NCI-H1417 treated with DMSO at 0.1 percent for 48 hours (cell line): ENCODE data around the gene SETD9.

ENCODE experiments used
- DNase-seq: peaks from one replicate; lab custom pipeline; 2025; lab: John Stamatoyannopoulos, UW

The SETD9 gene

GRCh38 chr5:56909294-56910209, at the start of gene SETD9:
Gene SETD9 (plus strand): TSS chr5:56909596. CDS start chr5:56909646, 50 bp downstream.
- peak; percentile 71 for DNase-seq

GRCh38 chr5:56861893-56862485, 47.4 kb upstream of the SETD9 start:
- no peak for DNase-seq

- no peak for DNase-seq
Measured at GRCh38 chr5:56862909-56863308, 46.5 kb upstream of the SETD9 start.

GRCh38 chr5:56871777-56872176, 37.6 kb upstream of the SETD9 start:
- DNase-seq: no peak

- DNase-seq: no peak
Measured at GRCh38 chr5:56873056-56873455, 36.3 kb upstream of the SETD9 start.

- DNase-seq: no peak
Measured at GRCh38 chr5:56876327-56876726, 33.1 kb upstream of the SETD9 start.

GRCh38 chr5:56881571-56881970, 27.8 kb upstream of the SETD9 start:
- no peak for DNase-seq

GRCh38 chr5:56893251-56893951, 16.0 kb upstream of the SETD9 start:
- DNase-seq: no peak

- DNase-seq: no peak
Measured at GRCh38 chr5:56896763-56897162, 12.6 kb upstream of the SETD9 start.

GRCh38 chr5:56898213-56898612, 11.2 kb upstream of the SETD9 start:
- DNase-seq: no peak

- DNase-seq: no peak
Measured at GRCh38 chr5:56900395-56900794, 9.0 kb upstream of the SETD9 start.

GRCh38 chr5:56900858-56901578, 8.4 kb upstream of the SETD9 start:
- DNase-seq: no peak

GRCh38 chr5:56908942-56909293, 478 bp upstream of the SETD9 start:
- DNase-seq: no peak

GRCh38 chr5:56910210-56910965, 992 bp downstream of the SETD9 start:
- DNase-seq: peak; percentile 41

GRCh38 chr5:56913766-56914165, 4.4 kb downstream of the SETD9 start:
- no peak for DNase-seq

GRCh38 chr5:56914678-56915077, 5.3 kb downstream of the SETD9 start:
- DNase-seq: no peak

GRCh38 chr5:56917534-56917933, 8.1 kb downstream of the SETD9 start:
- DNase-seq: no peak

GRCh38 chr5:56918054-56918453, 8.7 kb downstream of the SETD9 start:
- DNase-seq: no peak

GRCh38 chr5:56919942-56920662, 10.7 kb downstream of the SETD9 start:
- no peak for DNase-seq

- DNase-seq: no peak
Measured at GRCh38 chr5:56922922-56923321, 13.5 kb downstream of the SETD9 start.

- DNase-seq: no peak
Measured at GRCh38 chr5:56934325-56934724, 24.9 kb downstream of the SETD9 start.
